GM21390 (cell line): ENCODE data around the gene SYNGR2.
"Not testable (repeated sequence)": the region's sequence is repeated elsewhere in the genome, so short reads cannot be mapped to it uniquely, and the experiment has no call there.

Experiments used
- ATAC-seq: cut with Tn5 transposase; IDR thresholded peaks from one replicate; pipeline ENCODE4 v1.9.1; 2021; ENCODE audit not compliant: unreplicated experiment

Gene SYNGR2

GRCh38 chr17:78129351-78130089 is 38.9 kb upstream of the SYNGR2 start:
- ATAC-seq: no peak

GRCh38 chr17:78130090-78130436 is 38.3 kb upstream of the SYNGR2 start:
- ATAC-seq: no peak

GRCh38 chr17:78130437-78131101 is 37.8 kb upstream of the SYNGR2 start, which contains the start of gene TMC8:
TSS of gene TMC8 (plus strand) at chr17:78130771. CDS start at chr17:78131589, 818 bp downstream.
- no peak for ATAC-seq

- ATAC-seq: no peak
Observed at GRCh38 chr17:78131172-78132083, 37.0 kb upstream of the SYNGR2 start.

- ATAC-seq: no peak
Observed at GRCh38 chr17:78132084-78132676, 36.2 kb upstream of the SYNGR2 start.

GRCh38 chr17:78132767-78133178 is 35.6 kb upstream of the SYNGR2 start:
- ATAC-seq: no peak

DNA sequence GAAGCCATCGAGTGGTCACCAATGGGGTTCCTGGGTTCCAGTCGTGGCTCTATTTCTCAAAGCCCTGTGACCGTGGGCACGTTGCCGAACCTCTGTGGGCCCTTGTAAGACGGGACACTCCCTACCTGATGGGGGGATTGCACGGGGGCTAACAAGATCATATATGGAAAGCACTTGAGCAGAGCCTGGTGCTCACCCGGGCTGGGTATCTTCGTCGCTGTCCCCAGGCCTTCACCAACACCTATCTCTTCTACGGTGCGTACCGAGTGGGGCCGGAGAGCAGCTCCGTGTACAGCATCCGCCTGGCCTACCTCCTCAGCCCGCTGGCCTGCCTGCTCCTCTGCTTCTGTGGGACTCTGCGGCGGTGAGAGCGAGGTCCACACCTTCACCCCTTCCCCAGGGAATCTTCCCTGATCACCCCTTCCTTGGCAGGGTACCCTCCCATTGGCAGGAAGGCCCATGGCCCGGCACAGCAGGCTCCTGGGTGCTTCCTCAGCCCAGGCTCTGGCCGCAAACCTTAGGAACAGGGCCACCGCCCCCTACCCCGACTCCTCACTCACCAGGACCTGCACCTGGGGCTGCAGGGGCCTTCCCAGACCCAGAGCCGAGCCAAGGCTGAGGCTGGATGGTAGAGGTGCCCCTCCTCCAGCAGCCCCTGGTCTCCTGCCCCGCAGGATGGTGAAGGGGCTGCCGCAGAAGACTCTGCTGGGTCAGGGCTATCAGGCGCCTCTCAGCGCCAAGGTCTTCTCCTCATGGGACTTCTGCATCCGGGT is 35.0 kb upstream of the SYNGR2 start:
- no peak for ATAC-seq

- ATAC-seq: no peak
Observed at GRCh38 chr17:78133971-78134898, 34.1 kb upstream of the SYNGR2 start.

DNA sequence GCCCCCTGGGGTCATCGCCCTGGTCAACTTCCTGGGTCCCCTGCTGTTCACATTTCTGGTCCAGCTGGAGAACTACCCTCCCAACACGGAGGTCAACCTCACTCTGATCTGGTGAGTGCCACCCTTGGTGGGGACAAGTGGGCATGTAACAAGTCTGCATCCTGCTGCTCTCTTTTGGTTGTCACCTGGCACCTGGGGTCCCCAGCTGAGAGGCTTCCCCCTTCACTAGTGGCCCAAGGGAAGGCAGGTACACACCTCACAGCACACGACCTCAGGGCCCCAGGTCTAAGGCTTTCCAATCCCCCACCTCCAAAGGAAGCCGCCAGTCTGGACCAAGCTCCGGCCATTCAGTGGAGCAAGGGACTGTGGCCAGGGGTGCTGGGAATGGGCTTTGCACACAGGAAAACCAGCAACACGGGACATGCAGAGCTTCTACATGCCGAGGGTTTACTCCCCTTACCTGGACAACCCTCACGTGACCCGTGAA is 33.4 kb upstream of the SYNGR2 start:
- ATAC-seq: no peak

DNA sequence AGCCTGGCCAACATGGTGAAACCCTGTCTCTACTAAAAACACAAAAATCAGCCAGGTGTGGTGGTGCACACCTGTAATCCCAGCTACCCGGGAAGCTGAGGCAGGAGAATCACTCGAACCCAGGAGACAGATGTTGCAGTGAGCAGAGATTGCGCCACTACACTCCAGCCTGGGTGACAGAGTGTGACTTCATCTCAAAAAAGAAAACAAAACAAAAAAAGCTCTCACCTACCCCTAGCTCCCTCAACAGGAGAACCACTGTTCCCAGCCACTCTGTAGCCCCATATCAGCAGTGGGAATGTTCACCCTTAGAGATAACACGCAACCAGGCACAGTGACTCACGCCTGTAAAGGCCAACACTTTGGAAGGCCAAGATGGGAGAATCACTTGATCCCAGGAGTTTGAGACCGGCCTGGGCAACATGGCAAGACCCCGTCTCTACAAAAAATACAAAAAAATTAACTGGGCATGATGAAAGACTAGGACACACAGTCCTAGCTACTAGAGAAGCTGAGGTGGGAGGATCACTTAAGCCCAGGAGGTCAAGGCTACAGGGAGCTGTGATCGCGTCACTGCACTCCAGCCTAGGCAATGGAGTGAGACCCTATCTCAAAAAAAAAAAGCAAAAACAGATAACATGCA is 32.4 kb upstream of the SYNGR2 start:
- no peak for ATAC-seq

- no peak for ATAC-seq
Observed at GRCh38 chr17:78137392-78138203, 30.8 kb upstream of the SYNGR2 start.

DNA sequence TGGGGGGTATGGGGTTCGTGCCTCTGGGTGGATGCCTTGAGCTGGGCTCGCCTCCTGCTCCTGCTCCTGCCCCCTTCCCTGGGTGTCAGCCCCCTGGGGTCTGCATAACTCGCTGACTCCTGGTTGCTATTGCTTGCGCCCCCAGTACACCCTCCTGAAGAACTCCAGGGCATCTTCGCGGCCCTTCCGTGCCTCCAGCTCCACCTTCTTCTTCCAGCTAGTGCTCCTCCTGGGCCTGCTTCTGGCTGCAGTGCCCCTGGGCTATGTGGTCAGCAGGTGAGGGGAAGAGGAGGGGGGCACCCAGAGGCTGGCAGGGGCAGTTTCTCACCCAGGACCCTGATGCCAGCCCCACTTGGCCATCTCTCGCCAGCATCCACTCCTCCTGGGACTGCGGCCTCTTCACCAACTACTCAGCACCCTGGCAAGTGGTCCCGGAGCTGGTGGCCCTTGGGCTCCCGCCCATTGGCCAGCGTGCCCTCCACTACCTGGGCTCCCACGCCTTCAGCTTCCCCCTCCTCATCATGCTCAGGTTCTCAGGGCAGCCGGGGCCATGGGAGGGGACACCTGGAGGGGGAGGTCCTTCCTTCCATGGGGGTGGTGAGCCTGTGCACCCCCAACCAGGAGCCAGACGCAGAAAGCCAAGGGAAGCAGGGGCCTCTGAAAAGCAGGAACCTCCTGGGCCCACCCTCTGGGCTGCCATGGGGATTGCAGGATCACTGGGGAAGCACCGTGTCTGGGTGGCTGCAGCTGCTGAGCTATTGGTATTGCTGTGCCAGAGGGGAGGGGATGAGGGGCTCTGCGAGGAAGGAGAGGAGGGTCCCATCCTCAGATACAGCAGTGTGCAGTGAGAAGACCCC is 29.9 kb upstream of the SYNGR2 start:
- ATAC-seq: no peak

GRCh38 chr17:78139861-78140168 is 28.6 kb upstream of the SYNGR2 start:
- not testable (repeated sequence) for ATAC-seq

DNA sequence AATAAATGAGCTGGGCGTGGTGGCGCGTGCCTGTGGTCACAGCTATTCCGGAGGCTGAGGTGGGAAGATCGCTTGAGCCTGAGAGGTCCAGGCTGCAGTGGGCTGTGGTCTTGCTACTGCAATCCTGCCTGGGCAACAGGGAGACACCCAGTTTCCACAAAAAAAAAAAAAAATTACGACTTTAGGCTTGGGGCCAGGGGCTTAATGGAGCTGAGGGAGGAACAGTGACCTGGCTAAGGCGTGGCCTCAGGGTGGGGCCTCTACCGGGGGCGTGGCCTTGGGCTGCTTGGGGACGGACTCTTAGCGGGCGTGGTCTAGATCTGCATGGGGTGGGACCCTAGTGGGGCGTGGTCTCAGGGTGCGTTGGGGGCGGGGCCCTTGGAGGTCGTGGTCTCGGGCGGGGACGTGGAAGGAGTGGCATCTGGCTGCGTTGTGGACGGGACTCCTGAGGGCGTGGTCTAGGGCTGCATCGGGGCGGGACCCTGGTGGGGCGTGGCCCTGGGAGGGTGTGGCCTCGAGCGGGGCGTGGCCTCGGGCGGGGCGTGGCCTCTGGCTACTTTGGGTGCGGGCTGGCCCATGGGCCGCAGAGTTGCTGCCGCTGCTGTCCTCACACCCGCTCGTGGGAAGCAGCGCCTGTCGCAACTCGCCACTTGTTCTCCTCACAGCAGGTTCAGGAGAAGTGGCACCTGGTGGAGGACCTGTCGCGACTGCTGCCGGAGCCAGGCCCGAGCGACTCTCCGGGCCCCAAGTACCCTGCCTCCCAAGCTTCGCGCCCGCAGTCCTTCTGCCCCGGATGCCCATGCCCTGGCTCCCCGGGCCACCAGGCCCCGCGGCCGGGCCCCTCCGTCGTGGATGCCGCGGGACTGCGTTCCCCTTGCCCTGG is 28.0 kb upstream of the SYNGR2 start:
- ATAC-seq: peak; percentile 61

GRCh38 chr17:78141437-78142118 is 26.8 kb upstream of the SYNGR2 start:
- ATAC-seq: no peak
